ENCODE data around the gene NCBP3.

Gene NCBP3

GRCh38 chr17:3777366-3778120, 68.5 kb downstream of the NCBP3 start:
- DNase-seq: no peak

DNA sequence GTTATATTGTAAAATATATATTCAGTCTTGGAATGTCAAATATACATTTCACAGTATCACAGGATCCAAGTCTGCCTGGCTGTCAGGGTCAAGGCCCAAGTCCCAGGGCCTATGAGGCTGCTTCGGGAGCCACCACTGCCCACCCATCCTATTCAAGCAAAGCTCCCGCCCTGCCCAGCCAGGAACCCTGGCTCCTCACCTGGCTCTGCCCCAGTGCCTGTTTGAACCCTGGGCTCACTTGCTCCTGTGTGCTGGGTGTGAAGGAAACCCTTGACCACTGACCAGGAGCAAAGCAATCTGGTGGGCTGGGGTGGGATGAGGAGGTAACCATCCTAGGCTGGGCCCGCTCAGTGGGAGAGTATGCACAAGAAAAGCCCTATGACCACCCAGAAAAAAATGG, 72.1 kb downstream of the NCBP3 start:
- DNase-seq: no peak

GRCh38 chr17:3773511-3773910, 72.5 kb downstream of the NCBP3 start:
- no peak for DNase-seq

- DNase-seq: no peak
Observed at GRCh38 chr17:3772764-3773163, 73.3 kb downstream of the NCBP3 start.

- no peak for DNase-seq
Observed at GRCh38 chr17:3771140-3771539, 74.9 kb downstream of the NCBP3 start.

DNA sequence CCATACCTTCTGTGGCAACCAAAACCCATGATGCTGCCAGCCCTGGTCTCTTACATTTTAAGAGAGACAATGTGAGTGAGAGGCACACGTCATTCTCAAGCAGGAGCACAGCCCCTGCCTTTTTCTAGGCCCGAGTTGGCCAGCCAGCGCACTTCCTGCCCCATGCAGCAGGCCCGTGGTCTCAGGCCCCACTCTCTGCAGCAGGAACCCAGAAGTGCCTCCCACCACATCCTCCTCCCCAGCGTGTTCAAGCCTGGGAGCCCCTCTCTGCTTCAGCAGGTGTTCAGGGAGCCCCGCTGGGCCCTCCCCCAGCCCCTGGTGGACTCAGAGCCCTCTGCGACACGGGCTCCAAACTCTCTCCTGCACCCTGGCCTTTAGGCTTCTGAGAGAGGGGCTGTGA, 75.6 kb downstream of the NCBP3 start:
- no peak for DNase-seq

- no peak for DNase-seq
Observed at GRCh38 chr17:3768769-3769168, 77.3 kb downstream of the NCBP3 start.

DNA sequence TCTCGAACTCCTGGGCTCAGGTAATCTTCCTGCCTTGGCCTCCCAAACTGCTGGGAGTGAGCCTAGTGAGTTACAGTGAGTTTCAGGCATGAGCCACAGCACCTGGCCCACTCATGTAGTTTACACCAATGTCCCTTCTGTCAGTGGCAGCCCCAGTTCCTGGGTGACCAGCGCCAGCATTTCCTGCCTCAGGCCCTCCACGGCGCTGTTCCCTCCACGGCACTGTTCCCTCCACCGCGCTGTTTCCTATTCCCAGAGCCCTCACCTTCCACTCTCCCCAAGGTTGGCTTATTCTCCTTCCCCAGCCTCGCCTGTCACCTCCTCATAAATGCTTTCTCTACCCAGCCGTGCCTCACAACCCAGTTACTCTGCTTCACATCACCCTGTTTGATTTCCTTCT, 77.7 kb downstream of the NCBP3 start:
- DNase-seq: no peak

DNA sequence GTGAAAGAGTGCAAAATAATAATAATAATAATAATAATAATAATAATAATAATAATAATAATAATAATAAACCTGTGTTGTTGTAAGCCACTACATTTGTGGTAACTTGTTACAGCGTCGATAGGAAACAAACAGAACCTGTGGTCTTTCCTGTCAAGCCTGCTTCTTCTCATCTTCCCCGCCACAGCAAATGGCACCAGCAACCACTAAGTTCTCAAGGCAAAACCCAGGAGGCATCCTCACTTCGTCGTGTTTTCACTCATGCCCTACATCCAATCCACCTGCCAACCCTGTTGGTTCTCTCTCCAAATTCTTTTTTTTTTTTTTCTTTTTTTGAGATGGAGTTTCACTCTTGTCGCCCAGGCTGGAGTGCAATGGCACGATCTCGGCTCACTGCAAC, 79.3 kb downstream of the NCBP3 start:
- DNase-seq: no peak

DNA sequence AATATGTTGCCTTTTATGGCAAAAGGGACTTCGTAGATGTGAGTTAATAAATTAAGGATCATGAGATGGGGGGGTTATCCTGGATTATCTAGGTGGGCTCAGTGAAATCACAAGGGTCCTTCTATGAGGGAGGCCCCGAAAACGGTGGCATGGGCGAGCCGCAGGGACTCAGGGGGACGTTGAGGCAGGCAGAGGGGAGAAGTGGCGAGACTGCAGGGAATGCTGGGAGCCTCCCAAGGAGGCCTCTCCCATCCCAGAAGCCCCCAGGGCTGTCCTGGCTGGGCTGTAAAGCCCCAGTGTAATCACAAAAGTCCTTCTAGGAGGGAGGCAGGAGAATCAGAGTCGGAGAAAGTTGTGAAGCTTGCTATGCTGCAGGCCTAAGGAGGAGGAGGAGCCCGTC, 80.1 kb downstream of the NCBP3 start:
- no peak for DNase-seq

- DNase-seq: no peak
Observed at GRCh38 chr17:3763777-3764170, 82.3 kb downstream of the NCBP3 start.

GRCh38 chr17:3762922-3763776, 82.9 kb downstream of the NCBP3 start:
- no peak for DNase-seq

- no peak for DNase-seq
Observed at GRCh38 chr17:3761918-3762380, 84.1 kb downstream of the NCBP3 start.

- no peak for DNase-seq
Observed at GRCh38 chr17:3761036-3761917, 84.8 kb downstream of the NCBP3 start.

DNA sequence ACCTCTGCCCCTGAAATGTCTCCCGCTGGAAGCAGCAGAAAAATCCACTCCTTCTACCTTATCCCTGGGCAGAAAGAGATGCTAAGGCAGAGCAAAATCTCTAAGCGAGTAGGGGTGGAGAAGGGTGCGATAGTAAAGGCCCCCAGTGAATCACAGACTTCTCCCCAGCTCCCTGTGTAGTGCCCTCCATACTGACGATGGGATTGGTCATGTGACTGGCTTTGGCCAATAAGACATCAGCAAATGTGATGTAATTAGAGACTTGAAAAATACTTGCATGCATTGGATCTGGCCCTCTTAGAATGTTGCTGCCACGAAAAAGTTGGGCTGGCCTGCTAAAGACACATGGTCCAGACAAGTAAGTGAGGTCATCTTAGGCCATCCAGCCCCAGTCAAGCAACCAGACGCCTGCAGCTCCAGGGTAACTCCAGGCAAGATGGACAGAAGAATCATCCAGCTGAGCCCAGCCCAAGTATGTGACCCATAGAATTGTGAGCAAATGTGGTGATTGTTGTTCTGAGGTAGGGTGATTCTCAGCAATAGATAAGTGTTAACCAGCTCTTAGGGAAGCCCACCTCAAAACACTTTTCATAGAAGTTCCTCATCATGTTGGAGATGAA, 86.3 kb downstream of the NCBP3 start:
- no peak for DNase-seq

GRCh38 chr17:3755335-3756030, 90.6 kb downstream of the NCBP3 start:
- DNase-seq: no peak

- no peak for DNase-seq
Observed at GRCh38 chr17:3754458-3755334, 91.3 kb downstream of the NCBP3 start.

DNA sequence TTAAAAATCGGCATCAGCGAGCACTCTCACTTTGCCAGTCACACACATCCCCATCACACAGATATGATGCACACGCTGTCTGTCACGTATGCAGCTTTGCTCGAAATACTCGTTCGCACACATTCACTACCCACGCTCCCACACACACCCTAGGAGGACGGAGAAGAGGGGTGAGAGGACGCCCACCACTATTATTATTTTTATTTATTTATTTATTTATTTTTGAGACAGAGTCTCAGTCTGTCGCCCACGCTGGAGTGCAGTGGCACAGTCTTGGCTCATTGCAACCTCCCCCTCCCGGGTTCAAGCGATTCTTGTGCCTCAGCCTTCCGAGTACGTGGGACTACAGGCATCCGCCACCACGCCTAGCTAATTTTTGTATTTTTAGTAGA, 92.0 kb downstream of the NCBP3 start:
- no peak for DNase-seq

GRCh38 chr17:3753624-3754023, 92.4 kb downstream of the NCBP3 start:
- no peak for DNase-seq
